Measurements from ENCODE around the gene GREB1.

GRCh38 chr2:11572996-11573395 is 39.2 kb downstream of the GREB1 start:
- no peak for TF ChIP-seq EZH2 (IDR thresholded peaks at IDR 0.05; ENCODE audit: low read depth)
- TF ChIP-seq CTCF (conservative IDR thresholded peaks at IDR 0.05) = no peak
